Bone marrow (tissue), 2 donors: ENCODE results near the gene RFX4.
"Not testable (repeated sequence)": the region's sequence is repeated elsewhere in the genome, so short reads cannot be mapped to it uniquely, and the experiment has no call there.

Experiments
- DNase-seq, 2 donors: peaks; one replicate each; lab custom pipeline; 2025; lab: John Stamatoyannopoulos, UW

The RFX4 gene

DNA sequence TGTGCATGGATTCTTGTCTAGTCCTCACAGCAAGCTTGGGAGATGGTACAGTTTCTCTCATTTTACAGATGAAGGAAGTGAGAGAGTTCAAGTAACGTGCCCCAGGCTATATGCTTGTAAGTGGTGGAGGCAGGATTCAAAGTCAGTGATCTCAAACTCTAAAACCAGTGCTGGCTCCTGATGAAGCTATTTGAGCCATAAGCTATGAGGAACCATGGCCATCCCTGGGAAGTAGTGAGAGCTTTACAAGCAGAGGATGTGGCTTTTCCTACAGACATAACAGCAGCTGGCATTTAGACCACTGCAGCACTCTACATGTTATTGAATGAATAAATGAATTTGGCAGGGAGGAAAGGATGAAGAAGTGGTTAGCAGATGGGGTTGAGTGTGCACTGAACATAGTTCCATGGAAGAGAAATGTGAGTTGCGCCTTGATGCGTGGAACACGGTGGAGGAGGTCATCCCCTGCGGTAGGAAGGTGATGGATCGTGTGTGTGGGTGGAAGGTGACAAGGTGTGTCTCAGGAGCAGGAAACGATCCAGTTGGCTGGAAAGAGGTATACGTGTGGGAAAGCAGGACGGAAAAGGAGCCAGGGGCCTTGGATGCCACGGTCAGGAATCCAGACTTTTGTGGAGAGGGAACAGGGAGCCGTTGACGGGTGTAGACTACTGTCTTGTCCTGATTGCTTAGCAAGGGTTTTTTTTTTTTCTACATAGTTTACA, 65.2 kb downstream of the RFX4 start:
- no peak for DNase-seq

DNA sequence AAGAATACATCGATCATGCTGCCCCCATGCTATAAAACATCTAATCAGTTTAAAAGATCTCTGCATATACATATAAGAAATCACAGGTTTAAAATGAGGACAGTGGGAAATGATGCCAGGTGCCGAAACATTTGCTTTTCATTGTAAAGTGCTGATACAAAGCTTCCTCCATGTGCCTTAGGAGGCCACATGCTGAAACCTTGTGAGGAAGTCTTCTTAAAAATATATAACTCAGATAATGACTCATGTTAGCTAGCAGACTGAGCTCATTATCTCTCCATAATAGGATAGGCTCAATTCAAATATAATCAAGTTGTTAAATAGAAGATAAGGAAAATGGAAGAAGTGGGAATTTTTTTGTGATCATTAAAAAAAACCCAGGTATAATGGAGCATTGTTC, 65.9 kb downstream of the RFX4 start:
- DNase-seq: no peak

DNA sequence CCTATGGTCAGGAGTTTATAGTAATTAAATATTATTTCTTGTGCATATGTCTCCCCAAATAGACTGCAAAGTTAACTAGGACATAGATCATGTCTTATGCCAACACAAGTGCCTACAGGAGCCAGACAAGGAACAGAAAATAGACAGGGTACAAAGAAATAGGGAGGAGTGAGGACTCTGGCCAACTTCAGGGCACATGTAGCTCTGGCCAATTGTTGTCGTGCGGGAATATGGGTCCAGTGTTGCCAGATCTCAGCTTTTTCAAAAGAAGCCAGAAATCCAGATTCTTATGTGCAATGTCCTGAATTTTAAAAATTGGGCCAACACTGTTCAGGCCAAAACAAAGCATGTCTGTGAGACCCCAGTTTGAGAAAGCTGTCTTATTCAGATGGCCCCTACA, 68.7 kb downstream of the RFX4 start:
- no peak for DNase-seq

DNA sequence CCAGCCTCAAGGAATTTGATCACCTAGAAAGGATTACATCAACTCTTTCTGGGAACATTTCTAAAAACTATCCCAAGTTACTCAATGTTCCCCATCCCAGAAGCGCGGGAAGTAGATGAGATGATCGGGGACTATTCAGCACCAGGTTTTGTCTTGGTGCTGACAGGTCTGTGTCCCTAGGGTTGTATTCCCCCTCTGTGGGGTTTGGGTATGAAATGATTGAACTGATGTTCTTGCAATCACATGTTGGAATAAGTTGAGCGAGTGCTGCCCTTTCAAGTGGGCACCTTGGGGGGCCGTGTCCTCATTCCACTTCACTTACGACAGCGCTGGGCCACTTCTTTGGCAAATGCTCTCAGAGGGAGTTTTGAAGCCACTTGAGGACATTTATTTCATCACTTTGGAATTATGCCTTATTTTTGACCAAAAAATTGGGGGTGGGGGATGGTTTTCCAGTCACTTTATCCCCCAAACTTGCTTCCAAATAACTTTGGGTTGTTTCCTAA, 69.8 kb downstream of the RFX4 start:
- no peak for DNase-seq

DNA sequence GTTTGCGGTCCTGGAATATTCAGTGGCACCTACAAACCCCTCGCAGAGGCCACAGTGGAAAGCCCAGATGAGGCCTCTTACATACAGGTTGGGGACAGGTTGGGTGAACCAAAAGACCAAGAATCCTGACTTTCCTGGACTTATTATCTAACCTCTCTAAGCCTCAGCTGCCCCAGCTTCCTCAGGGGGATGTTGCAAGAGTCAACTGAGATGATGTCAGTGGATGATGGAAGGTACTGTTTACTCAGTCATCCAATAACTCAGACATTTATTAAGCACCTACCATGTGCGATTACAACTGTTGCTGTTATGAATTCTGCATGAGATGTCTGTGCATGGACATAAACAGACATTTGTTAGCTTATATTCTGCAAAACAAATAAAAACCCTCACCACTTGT, 72.8 kb downstream of the RFX4 start:
- DNase-seq: no peak

DNA sequence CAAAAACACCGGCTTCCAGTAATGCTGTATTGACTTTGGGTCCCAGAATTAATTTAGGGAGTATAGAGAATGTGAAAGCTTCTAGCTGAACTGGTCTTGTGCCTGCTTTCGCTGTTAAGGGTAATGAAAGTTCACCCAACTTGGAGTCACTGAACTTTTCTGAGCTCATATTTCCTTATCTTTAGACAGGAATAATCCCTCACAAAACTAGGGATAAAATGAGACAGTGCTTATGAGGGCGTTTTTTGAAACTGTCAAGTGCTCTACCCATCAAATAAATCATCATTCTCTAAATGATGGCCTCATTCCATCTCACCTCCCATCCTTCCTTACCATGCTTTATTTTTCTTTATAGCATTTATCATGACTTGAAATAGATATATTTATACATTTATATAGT, 74.7 kb downstream of the RFX4 start:
- DNase-seq: no peak

DNA sequence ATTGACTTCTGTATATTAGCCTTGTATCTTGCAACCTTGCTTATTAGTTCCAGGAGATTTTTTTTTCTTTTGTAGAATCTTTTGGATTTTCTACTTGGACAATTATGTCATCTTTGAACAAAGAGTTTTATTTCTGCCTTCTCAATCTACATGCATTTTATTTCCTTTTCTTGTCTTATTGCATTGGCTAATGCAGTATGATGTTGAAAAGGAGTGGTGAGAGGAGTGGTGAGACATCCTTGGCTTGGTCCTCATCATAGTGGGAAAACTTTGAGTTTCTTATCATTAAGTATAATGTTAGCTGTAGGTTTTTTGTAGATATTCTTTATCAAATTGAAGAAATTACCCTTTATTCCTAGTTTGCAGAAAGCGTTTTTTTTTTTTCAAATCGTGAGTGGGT, 80.6 kb downstream of the RFX4 start:
- DNase-seq: no peak

DNA sequence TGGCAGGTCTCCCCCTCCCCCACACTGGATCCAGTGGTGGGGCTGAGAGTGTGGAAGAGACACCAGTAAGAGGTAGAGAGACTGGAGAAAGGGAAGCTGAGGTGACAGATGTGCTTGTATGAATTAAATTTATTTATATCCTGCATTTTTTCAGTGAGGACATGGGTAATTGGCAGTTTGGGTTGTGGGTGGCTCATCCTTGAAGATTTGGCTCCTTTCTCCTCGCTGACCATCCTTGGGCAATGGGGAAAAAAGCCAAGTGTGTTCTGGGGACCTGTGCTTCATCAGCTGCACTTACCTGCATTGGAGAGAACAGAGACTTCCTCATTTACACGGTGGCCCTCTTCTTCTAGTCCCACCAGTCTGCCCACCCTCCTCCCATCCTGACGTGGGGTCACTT, 86.4 kb downstream of the RFX4 start:
- no peak for DNase-seq

DNA sequence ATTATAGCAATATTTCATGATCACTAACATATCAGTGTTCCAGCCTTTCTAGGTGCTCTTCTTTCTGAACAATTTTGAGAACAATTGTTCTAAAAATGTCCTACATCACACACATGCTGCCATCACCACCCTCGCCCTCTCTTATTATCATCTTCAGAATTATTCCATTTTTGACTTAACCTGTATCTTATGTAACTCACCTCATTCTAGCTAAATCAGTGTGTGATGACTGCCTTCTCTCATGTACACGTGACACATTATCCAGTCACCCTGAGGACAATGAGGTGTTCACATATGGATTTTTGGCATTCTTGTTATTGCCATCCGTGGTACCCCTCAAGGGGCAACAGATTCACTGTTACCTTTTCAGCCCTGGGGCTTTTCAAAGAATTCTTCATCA, 87.3 kb downstream of the RFX4 start:
- DNase-seq: no peak

DNA sequence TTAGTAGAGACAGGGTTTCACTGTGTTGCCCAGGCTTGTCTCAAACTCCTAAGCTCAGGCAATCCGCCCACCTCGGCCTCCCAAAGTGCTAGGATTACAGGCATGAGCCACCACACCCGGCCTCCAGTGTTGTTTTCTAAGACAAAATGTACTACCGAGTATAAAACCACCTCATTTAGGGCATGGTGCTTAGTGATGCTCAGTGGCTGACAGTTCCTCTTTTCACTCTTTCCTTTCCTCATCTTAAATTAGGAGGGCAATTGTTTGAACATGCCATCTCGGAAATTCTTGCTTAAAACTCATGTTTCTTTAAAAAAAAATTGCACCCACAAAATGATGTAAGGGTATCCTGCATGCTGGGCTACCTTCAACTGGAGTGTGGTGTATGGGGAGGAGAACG, 89.0 kb downstream of the RFX4 start:
- no peak for DNase-seq

DNA sequence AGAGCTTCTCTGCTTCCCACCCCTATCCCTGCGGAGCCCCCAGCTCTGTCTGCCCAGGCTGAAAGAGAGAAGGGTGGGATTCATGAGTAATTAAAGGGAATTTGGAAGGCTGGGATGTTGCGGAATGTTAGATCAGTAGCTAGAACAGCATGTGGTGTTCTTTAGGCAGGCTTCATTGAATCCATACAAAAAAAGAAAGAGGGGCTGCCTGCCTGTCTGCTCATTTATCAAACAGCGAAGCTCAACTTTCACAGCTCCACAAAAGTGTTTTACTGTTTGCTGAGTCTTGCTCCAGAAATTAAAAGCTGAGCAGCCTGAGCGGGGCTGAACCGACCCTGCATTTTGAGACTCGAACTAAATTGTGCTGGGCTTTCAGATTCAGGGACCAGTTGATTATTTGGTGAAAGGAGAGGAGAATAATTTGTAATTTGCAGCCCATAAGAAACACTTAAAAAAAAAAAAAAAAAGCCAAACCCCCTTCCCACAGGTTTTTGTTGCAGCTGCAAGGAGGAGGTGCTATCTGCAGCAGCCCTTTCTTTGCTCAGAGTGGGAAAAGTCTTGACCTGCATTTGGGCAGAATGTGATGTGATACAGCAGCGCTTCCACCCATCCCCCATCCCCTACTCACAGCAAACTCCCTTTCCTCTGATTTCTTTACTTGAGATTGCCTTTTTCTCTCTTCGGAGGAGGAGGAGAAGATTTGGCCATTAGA, 89.7 kb downstream of the RFX4 start:
- DNase-seq: no peak

DNA sequence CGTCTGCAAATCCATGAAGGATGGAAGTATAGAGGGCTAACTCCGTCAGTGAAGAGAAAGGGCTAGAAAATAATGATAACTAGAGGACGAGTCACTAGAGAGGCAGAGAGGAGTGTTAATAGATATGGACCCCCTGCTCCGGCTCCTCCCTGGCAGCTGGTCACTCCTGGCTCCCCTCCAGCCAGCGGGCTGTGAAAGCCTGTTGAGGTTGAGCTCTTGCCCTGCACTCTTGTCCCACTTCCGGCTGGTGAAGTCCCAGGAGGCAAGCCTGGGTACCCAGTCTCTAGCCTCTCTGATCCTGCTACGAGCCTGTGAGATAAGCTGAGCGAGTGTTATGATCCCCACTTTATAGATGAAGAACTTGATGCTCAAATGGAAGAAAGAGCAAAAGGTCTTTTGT, 90.3 kb downstream of the RFX4 start:
- DNase-seq: no peak

DNA sequence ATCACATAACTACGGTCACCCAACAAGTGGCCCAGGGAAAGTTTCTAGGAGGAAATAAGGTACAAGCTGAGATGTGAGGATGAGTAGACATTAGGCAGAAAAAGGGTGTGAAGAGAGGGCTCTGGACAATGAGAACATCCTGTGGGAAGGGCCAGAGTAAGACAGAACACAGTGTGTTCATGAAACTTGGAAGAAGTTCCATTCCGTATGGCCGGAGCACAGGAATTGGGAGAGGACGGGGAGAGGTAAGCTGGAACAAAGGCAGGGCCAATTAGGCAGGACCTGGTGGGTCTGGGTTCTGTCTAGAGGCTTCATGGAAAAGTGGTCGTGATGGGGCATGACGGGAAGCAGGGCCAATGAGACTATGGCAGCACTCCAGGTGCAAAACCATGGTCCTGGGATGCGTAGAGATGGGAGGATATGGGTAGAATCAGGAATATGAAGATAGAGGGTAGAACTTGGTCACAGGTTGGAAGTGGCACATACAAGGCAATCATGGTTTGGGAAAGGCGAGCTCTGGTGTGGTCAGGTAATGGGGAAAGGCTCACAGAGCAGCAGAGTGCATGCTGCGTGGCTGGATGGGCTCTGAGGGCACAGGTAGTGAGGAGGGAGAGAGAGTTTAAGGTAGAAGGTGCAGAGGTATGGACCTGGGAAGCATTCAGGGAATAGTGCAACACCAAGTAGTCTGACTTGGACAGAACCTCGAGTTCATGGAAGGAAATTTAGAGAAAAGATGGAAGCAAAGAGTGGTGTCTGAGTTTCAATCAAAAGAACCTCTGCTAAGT, 93.0 kb downstream of the RFX4 start:
- DNase-seq: no peak

DNA sequence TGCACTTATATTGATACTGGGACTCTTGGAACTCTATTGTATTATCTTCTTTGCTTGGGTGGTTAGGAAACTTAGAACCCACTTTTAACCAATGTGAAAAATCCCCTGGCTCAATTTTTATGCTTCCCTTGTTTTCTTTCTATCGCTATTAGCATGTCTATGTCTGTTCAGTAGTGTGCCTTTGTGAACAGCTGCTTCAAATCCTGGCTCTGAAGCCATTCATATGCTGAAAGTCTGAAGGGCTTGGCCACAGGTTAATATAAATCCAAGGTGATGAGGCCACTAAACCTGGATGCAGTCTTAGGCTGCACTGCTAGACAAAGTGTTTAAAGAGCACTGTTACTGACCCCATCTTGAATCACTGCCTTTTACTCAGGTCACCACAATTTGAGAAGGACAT, 96.8 kb downstream of the RFX4 start:
- no peak for DNase-seq

DNA sequence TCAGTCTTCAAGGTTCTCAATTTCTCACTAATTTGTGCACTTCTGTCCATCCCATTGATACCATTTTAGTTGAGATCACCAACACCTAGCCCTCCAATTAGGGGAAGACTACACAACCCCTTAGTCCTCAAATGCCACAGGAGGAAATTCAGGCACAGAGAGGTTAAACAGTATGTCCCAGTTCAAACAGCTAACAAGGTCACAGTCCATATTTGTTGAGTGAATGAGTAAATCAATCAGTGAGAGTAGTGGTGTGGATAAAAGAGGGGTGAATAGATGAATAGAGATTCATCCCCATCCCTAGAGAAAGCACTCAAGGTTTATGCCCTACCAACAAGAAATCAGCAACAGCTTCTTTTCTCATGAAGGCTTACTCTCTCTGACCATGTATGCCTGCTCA, 97.5 kb downstream of the RFX4 start:
- no peak for DNase-seq

DNA sequence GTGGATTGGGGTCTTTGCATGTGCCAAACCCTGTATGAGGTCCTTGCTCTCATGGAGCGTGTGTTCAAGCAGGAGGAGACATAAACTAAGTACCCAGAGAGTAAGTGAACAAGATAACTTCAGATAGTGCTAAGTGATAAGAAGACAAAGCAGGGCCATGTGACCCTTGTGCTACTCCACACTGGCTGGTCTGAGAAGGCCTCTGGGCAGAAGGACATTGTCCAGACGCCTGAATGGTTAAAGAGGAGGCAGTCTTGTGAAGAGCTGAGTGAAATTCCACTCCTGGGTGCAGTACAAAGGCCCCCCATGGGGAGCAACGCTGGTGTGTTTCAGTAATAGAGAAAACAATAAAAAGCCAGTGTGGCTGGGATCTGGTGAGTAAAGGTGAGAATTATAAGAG, 98.4 kb downstream of the RFX4 start:
- DNase-seq: no peak

DNA sequence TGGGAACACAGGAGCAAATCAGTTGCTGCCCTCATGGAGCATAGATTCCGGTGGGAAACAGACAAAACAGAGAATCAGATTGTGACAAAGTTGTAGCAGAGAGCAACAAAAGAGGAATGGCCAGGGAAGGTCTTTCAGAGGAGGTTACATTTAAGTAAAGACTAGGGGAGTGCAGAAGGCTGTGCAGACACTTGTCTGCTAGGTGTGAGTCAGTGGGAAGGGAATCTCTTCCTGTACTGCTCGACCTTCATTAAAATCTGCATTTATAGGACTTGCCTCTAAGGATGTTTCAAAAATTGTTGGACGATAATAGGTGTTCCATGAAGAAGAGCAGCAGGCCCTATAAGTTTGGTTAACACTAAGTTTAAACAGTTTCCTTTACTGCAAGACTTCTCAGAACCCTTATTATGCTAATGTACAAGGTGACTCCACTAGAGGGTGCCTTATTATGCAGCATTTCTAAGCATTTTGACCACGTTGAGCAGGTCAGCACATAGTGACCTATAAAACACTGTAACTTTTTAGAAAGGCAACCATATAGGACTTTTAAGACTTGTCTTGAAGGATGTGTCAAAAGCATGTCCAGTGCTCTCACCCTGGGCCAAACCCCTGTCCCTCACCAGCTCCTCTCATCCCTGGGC, 99.9 kb downstream of the RFX4 start:
- no peak for DNase-seq

DNA sequence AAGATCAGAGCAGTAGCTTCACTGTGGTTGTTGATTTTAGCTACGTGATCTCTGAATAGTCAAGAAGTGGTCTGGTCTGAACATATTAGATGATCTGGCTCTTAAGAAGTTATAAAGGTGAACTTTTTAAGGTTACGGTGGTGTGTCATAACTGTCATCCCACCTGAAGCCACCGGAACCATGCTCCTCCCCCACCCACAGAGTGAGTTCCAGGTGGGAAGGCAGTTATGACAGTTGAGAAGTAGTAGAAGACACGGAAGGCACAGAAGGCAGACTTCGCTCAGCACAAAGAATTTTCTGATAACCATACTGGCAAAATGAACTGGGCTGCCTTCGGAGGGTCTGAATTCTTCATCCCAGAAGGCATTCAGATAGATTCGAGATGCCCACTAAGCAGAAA, 101.7 kb downstream of the RFX4 start:
- no peak for DNase-seq

DNA sequence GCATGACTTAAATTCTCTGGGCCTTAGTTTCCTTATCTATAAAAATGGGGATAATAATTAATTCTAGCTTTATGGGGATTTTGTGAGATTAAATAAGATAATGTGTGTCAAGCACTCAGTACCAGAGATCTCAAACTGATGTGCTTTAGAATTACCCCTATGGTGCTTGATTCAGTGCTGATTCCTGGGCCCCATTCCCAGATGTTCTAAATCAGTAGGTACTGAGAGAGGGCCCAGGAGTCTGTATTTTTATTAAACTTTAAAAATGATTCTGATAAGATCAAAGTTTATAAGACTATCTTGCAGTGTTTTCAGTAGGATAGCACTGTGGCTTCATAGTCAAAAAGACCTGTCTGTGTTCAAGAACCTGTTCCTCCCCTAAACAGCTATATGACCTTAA, 102.6 kb downstream of the RFX4 start:
- no peak for DNase-seq

DNA sequence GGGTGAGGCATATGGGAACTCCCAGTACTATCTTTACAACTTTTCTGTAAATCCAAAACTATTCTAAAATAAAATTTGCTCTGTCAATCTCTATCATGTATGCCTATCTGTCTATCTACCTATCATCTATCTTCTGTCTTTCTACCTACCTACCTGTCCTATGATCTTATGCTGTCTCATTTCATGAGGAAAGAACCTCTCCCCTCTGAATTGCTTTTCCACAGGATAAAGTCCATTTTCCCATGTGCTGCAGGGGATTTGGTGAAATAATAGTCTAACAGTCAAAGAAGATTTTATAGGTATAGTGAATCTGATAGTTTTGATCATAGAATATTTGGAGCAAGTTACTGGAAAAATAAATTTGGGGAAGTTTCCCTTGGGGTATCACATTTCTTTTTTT, 104.9 kb downstream of the RFX4 start:
- no peak for DNase-seq

DNA sequence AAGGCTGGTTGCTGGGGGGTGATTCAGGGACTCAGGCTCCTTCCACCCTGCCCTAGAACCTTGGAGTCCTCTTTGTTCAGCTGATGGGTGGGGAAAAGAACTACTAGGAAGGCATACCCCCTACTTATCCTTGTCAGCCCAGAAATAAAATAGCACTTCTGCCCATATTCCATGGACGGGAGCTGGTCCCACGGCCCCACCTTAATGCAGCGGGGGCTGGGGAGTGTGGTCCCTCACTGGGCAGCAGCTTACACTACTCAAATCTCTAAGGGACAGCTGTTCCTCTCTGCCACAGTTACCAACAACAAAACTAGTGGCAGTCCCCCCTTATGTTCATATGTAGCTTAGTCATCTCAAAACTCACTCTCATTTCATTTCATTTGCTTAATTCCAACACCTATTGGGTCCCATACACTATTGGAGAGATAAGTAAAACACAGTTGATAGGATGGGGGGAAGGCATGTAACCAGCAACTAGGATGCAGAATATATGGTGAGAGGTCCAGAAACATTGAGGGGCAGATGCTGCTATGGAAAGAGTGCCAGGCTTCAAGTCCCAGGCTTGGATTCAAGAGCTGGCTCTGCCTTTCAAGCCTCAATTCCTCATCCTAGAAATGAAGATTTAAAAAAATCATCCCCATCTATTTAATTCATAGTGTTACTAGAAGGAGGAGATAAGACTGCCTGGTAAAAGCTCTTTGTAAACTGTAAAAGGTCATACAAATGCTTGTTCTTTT, 107.9 kb downstream of the RFX4 start:
- DNase-seq: no peak

DNA sequence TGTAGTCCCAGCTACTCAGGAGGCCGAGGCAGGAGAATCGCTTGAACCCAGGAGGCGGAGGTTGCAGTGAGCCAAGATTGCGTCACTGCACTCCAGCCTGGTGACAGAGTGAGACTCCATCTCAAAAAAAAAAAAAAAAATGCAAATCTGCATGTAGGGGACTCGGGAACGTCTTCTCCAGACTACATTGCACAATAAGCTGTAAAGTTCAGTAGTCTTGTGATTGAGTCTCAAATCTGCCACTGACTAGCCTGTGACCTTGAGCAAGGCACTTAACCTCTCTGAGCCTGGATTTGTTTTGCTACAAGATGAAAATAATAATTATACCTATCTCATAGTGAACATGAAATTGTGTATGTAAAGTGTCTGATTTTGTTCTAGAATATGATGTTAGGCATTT, 109.2 kb downstream of the RFX4 start:
- not testable (repeated sequence) for DNase-seq
